ENCODE data around the gene ABLIM3.
A peak's percentile ranks its signal among the peaks of the same experiment; 100 is the strongest.
"Not testable (repeated sequence)": the region's sequence is repeated elsewhere in the genome, so short reads cannot be mapped to it uniquely, and the experiment has no call there.

ABLIM3 gene

GRCh38 chr5:149262315-149262714 lies 121.0 kb downstream of the ABLIM3 start:
- no peak for DNase-seq

GRCh38 chr5:149264439-149265067 lies 123.3 kb downstream of the ABLIM3 start:
- peak; percentile 72 for DNase-seq

- no peak for DNase-seq
Observed at GRCh38 chr5:149265068-149265465, 123.8 kb downstream of the ABLIM3 start.

- DNase-seq = no peak
Observed at GRCh38 chr5:149265597-149265996, 124.3 kb downstream of the ABLIM3 start.

- no peak for DNase-seq
Observed at GRCh38 chr5:149267241-149267973, 126.1 kb downstream of the ABLIM3 start.

GRCh38 chr5:149268928-149269557 lies 127.8 kb downstream of the ABLIM3 start:
- DNase-seq = no peak

GRCh38 chr5:149271195-149271715 lies 130.0 kb downstream of the ABLIM3 start:
- DNase-seq = peak; percentile 61

- DNase-seq = peak; percentile 71
Observed at GRCh38 chr5:149271716-149272563, 130.6 kb downstream of the ABLIM3 start, which contains the start of gene AFAP1L1. Gene AFAP1L1 (plus strand): TSS chr5:149271859. CDS start chr5:149271969, 110 bp downstream.

GRCh38 chr5:149272781-149273180 lies 131.5 kb downstream of the ABLIM3 start:
- not testable (repeated sequence) for DNase-seq

- no peak for DNase-seq
Observed at GRCh38 chr5:149273237-149273636, 131.9 kb downstream of the ABLIM3 start.

GRCh38 chr5:149273950-149274349 lies 132.7 kb downstream of the ABLIM3 start:
- DNase-seq = no peak

- no peak for DNase-seq
Observed at GRCh38 chr5:149274939-149275338, 133.6 kb downstream of the ABLIM3 start.

GRCh38 chr5:149277801-149278200 lies 136.5 kb downstream of the ABLIM3 start:
- DNase-seq = no peak

- DNase-seq = no peak
Observed at GRCh38 chr5:149278451-149279210, 137.3 kb downstream of the ABLIM3 start.

GRCh38 chr5:149279661-149280060 lies 138.4 kb downstream of the ABLIM3 start:
- DNase-seq = no peak

- no peak for DNase-seq
Observed at GRCh38 chr5:149280124-149280523, 138.8 kb downstream of the ABLIM3 start.

- DNase-seq = no peak
Observed at GRCh38 chr5:149280802-149281201, 139.5 kb downstream of the ABLIM3 start.

GRCh38 chr5:149282027-149282965 lies 141.0 kb downstream of the ABLIM3 start:
- DNase-seq = no peak

- no peak for DNase-seq
Observed at GRCh38 chr5:149282966-149283332, 141.7 kb downstream of the ABLIM3 start.

GRCh38 chr5:149283626-149284480 lies 142.6 kb downstream of the ABLIM3 start:
- DNase-seq = no peak

Data from activated CD8-positive, alpha-beta memory T cell treated with anti-CD3 and anti-CD28 coated beads for 24 hours (primary cell).